Embryonic facial prominence (tissue), 1 donor: ENCODE results near the gene IBA57.

ENCODE experiments used
- DNase-seq: peaks from one replicate; pipeline ENCODE4 v3.0.0-alpha.2; 2016; ENCODE audit errors: extremely low spot score

The IBA57 gene

GRCh38 chr1:228190778-228191177 lies 25.2 kb downstream of the IBA57 start:
- no peak for DNase-seq

DNA sequence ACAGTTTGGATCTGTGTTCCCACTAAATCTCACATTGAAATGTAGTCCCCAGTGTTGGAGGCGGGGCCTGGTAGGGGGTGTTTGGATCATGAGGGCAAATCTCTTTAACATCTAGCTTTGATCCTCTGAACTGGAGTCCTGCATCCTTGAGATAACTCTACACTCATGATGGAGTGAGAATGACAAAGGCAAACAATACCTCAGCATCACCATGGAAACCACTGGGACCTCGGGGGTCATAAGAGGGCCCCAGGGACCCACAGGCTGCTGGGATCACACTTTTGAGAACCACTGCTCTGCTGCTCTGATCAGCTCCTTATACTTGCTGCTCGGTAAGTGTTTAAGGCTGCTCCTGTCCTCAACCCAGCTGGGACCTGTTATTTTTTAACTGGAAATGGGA lies 28.8 kb downstream of the IBA57 start:
- no peak for DNase-seq

- DNase-seq, result no peak
Observed at GRCh38 chr1:228194921-228195812, 29.6 kb downstream of the IBA57 start.

GRCh38 chr1:228197555-228198147 lies 32.0 kb downstream of the IBA57 start:
- DNase-seq, result no peak

DNA sequence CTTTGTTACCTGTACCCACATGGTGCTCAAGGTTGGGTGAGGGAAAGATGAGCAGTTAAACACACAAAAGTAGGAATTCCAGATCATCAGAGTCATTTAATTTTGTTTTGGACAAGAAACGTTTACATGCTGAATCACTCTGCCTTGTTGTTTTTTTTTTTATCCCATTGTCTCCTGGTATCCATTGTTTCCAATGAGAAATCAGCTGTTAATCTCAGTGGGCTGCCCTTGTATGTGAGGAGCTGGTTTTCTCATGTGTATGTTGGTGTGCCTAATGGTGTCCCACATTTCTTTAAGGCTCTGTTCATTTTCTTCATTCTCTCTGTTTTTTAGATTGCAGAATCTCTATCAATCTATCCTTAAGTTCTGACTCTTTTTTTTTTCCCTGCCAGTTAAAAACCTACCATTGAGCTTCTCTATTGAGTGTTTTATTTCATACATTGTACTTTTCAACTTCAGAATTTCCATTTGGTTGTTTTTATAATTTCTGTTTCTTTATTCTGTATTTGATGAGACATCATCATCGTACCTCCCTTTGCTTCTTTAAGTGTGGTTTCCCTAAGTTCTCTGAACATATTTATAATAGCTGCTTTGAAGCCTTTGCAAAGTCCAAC lies 33.5 kb downstream of the IBA57 start:
- DNase-seq, result no peak

DNA sequence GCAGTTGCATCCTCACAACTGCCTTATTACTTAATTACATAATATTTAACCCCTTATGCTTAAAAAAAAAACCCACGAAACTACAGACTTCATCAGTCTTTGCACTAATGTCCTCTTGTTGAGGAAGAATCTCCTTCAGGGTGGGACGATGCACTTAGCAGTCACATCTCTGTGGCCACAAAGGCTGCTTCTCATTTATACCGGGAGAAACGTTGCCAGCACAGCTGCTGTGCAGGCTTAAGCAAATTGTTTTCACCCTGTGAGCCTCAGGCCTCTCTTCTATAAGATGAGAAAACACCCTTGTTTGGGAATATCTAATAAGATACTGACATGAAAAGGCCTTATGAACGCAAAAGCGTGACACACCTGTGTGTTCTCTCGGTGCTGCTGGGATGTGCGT lies 39.4 kb downstream of the IBA57 start:
- no peak for DNase-seq

- DNase-seq, result no peak
Observed at GRCh38 chr1:228205526-228206436, 40.2 kb downstream of the IBA57 start.

GRCh38 chr1:228206582-228207351 lies 41.2 kb downstream of the IBA57 start:
- DNase-seq, result no peak

GRCh38 chr1:228207381-228207810 lies 41.8 kb downstream of the IBA57 start:
- no peak for DNase-seq

GRCh38 chr1:228207851-228208821 lies 42.5 kb downstream of the IBA57 start, which contains the start of gene OBSCN:
TSS of gene OBSCN (plus strand) at chr1:228208044. CDS start at chr1:228211784, 3,740 bp downstream.
- no peak for DNase-seq

GRCh38 chr1:228208831-228209551 lies 43.4 kb downstream of the IBA57 start:
- DNase-seq, result no peak

GRCh38 chr1:228209657-228210056 lies 44.1 kb downstream of the IBA57 start:
- no peak for DNase-seq

DNA sequence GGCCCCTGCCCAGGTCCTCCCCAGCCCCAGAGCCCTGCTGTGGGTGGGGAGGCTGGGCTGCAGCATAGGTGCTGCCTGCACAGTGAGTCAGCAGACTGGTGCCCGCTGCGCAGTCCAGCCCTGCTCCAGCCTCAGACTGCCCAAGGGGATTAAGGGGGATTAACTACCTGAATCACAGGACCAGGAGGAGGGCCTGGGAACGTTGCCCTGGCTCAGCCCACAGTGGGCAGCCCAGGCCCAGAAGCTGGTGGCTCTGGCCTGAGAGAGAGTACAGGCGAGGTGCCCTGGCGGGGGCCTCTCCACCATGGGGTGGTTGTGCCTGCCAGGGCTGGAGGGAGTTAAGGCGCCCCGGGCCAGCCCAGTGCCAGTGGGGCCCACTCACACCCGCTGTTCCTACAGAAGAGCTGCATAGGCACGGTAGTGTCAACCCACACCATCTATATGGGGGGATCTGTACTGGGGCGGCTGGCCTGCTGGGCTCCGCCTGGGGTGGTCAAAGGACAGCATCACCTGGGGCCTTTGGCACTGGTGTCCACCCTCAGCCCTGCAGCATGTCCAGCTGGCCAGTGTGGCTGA lies 44.6 kb downstream of the IBA57 start:
- no peak for DNase-seq

- DNase-seq, result no peak
Observed at GRCh38 chr1:228210712-228211530, 45.3 kb downstream of the IBA57 start.

DNA sequence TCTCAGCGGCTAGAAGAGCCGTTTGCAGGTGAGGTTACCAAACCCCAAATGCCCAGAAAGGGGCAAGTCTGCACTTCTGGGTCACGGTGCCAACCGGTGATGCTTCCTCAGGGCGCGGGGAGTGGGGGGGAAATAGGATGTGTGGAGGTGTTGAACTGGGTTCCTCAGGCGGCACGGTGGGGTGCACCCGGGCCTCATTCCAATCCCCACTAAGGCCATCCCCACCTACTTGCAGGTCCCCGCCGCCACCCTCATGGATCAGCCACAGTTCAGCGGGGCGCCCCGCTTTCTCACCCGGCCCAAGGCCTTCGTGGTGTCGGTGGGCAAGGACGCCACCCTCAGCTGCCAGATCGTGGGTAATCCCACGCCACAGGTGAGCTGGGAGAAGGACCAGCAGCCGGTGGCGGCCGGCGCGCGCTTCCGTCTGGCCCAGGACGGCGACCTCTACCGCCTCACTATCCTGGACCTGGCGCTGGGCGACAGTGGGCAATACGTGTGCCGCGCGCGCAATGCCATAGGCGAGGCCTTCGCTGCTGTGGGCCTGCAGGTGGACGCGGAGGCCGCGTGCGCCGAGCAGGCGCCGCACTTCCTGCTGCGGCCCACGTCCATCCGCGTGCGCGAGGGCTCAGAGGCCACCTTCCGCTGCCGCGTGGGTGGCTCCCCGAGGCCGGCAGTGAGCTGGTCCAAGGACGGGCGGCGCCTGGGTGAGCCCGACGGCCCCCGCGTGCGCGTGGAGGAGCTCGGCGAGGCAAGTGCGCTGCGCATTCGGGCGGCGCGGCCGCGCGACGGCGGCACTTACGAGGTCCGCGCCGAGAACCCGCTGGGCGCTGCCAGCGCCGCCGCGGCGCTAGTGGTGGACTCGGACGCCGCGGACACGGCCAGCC lies 46.2 kb downstream of the IBA57 start:
- no peak for DNase-seq

GRCh38 chr1:228212415-228212965 lies 46.9 kb downstream of the IBA57 start:
- no peak for DNase-seq
